HepG2 (cell line): ENCODE measurements around the gene TBCB. TPM values are rescaled to one million over a fixed set of nuclear protein-coding genes. Genes with fewer than 3 reads are reported as not detected.
A peak's percentile ranks its signal among the peaks of the same experiment; 100 is the strongest.

Experiments used
- BCL6 ChIP-seq: IDR thresholded peaks from 2 replicates; pipeline ENCODE4 v1.6.1; 2016; ENCODE audit warnings: missing genetic modification reagents, missing compliant biosample characterization
- CBX2 ChIP-seq, 2 experiments: fragments of 200-600 bp in 1 of 2; sonication (generic); formaldehyde crosslinking in 1 of 2; IDR thresholded peaks; 2 replicates each; pipeline versions ENCODE4 v1.7.0 to v1.8.1; 2018 to 2022; ENCODE audit warnings: low read depth in 2 of 2, low read length in 1 of 2, mild to moderate bottlenecking in 1 of 2, missing genetic modification reagents in 1 of 2
- IKZF4 ChIP-seq: sonication (generic); formaldehyde crosslinking; IDR thresholded peaks from 2 replicates; pipeline ENCODE4 v1.5.1; 2020; ENCODE audit warnings: borderline replicate concordance, mild to moderate bottlenecking, low read depth, missing genetic modification reagents; ENCODE audit errors: not compliant biosample characterization
- KDM5A ChIP-seq: fragments of 200-600 bp; sonication (generic); IDR thresholded peaks from 2 replicates; pipeline ENCODE4 v1.7.0; 2018; ENCODE audit warnings: antibody characterized with exemption, mild to moderate bottlenecking, low read length, borderline replicate concordance
- POLR2A ChIP-seq, 2 experiments: IDR thresholded peaks; 2 replicates each; pipeline ENCODE4 v1.6.1; 2011; ENCODE audit warnings: low read depth in 2 of 2, low read length in 2 of 2, mild to moderate bottlenecking in 1 of 2, moderate library complexity in 1 of 2; ENCODE audit not compliant: insufficient read depth in 1 of 2
- SMAD1 ChIP-seq: sonication (generic); formaldehyde crosslinking; IDR thresholded peaks from 2 replicates; pipeline ENCODE4 v1.4.0; 2020; ENCODE audit warnings: missing genetic modification reagents, low read depth, mild to moderate bottlenecking, borderline replicate concordance
- SRSF4 ChIP-seq: fragments of 200-400 bp; formaldehyde crosslinking; IDR thresholded peaks from one replicate; pipeline ENCODE4 v1.6.1; 2018; ENCODE audit warnings: mild to moderate bottlenecking, low read depth, low read length, moderate library complexity; ENCODE audit not compliant: poor library complexity, severe bottlenecking
- SUZ12 ChIP-seq: fragments of 150-350 bp; IDR thresholded peaks from 2 replicates; pipeline ENCODE4 v1.6.1; 2014; ENCODE audit warnings: low read depth, low read length
- U2AF2 ChIP-seq: fragments of 200-400 bp; formaldehyde crosslinking; IDR thresholded peaks from 2 replicates; pipeline ENCODE4 v1.6.1; 2017; ENCODE audit warnings: low read depth, mild to moderate bottlenecking, low read length
- ZFP36L2 ChIP-seq: sonication (generic); formaldehyde crosslinking; IDR thresholded peaks from 2 replicates; pipeline ENCODE4 v1.4.0; 2020; ENCODE audit warnings: missing genetic modification reagents
- ZNF121 ChIP-seq: sonication (generic); formaldehyde crosslinking; IDR thresholded peaks from 2 replicates; pipeline ENCODE4 v1.5.0; 2020; ENCODE audit warnings: mild to moderate bottlenecking, missing genetic modification reagents
- ZNF24 ChIP-seq: fragments of 450-650 bp; IDR thresholded peaks from 2 replicates; pipeline ENCODE4 v1.6.1; 2017; ENCODE audit warnings: antibody characterized with exemption, mild to moderate bottlenecking
- ZNF446 ChIP-seq: sonication (generic); formaldehyde crosslinking; IDR thresholded peaks from 2 replicates; pipeline ENCODE4 v1.5.0; 2020; ENCODE audit warnings: mild to moderate bottlenecking, missing genetic modification reagents
- ZNF543 ChIP-seq: sonication (generic); formaldehyde crosslinking; IDR thresholded peaks from 2 replicates; pipeline ENCODE4 v1.4.0; 2020; ENCODE audit warnings: mild to moderate bottlenecking, missing genetic modification reagents
- ZNF7 ChIP-seq: IDR thresholded peaks from 2 replicates; pipeline ENCODE4 v1.6.1; 2016; ENCODE audit warnings: missing biosample characterization, missing genetic modification reagents
- ZNF766 ChIP-seq: sonication (generic); formaldehyde crosslinking; IDR thresholded peaks from 2 replicates; pipeline ENCODE4 v1.5.0; 2020; ENCODE audit warnings: missing genetic modification reagents, borderline replicate concordance
- polyA plus RNA-seq, 8 experiments: library from polyadenylated mRNA; depleted of rRNA in 3 of 8; stranded (reverse) in 7 of 8; unstranded in 1 of 8; fragments of >200 nt; fragmentation: Illumina TruSeq in 4 of 8; extraction: Trizol in 4 of 8; gene quantifications; 2 replicates each; pipeline versions ENCODE4 v1.2.1 to v1.2.3, GENCODE V29; 2011 to 2016; ENCODE audit warnings: low read depth in 4 of 8, missing spikeins in 1 of 8, mixed read lengths in 1 of 8; ENCODE audit not compliant: insufficient read depth in 1 of 8
- total RNA-seq, 5 experiments: library from RNA; depleted of rRNA; stranded (reverse); fragments of >200 nt; fragmentation: Illumina TruSeq; extraction: Trizol; gene quantifications; 2 replicates each; pipeline ENCODE4 v1.2.3, GENCODE V29; 2016; ENCODE audit warnings: low read depth in 1 of 5
- TF ChIP-seq, protein P1 (sequence below): sonication (generic); formaldehyde crosslinking; IDR thresholded peaks from 2 replicates; pipeline ENCODE4 v1.4.0; 2020; ENCODE audit warnings: missing genetic modification reagents
- TF ChIP-seq, protein P2 (sequence below): sonication (generic); formaldehyde crosslinking; IDR thresholded peaks from 2 replicates; pipeline ENCODE4 v1.4.0; 2020; ENCODE audit warnings: mild to moderate bottlenecking, missing genetic modification reagents, borderline replicate concordance
- TF ChIP-seq, protein P3 (sequence below): sonication (generic); formaldehyde crosslinking; IDR thresholded peaks from 2 replicates; pipeline ENCODE4 v1.4.0; 2020; ENCODE audit warnings: missing genetic modification reagents, mild to moderate bottlenecking, borderline replicate concordance

The TBCB gene
- total and polyA plus RNA-seq, 2 of the 13 experiments (the other 11 are each of a cell fraction or from before 2014, with no cell fraction given): 271 to 276 TPM

DNA sequence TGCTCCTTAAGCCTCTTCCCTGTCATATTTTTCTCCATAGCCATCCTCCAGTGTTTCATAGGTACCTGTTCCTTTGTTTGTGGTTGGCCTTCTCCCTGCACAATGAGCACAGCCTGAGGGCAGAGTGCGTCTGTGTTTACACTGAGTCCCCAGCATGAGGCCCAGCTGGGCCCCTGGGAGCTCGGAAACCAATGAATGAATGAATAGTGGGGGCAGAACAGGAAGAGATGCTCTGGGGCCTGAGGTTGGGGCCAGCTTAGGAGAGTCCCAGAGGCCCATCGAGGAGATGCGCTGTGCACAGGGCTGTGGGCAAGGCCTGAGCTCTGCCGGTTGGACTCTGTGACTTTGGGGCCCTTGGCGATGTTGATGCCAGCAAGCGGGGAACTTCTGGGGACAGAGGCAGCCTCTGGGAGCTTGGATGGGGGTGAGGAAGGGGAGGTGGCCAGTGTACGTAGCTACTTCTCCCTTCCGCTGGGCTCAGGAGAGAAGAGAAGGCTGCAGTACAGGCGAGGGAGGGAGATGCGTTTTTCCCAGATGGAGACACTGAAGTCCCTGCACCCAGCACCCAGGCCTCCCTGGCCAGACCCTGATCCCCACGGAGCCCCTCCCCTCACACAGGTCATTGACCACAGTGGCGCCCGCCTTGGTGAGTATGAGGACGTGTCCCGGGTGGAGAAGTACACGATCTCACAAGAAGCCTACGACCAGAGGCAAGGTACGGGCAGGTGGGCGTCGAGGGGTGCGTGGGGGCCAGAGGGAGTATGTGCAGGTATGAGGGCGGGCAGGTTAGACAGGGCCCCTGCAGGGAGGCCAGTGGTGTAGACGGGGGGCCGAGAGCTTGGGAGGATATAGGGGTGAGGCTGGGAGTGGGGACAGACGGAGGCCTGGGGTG lies 5.1 kb downstream of the TBCB start (continued):
- TF ChIP-seq BCL6 (CRISPR knock-in tag) (0 out of 2 replicates have a peak, but pooled peaks have one; percentile 57), KDM5A (peak; percentile 56; the same call in 1 of the 2 replicates), SMAD1 (CRISPR knock-in tag) (peak; percentile 95; the same call in 1 of the 2 replicates), IKZF4 (no peak), POLR2A (IDR thresholded peaks at IDR 0.05; ENCODE audit: insufficient read depth in 1 of 2, low read depth in 2 of 2, low read length in 2 of 2) (peak in 1 of 2 experiments; percentile 78; a peak in 2 of 4 replicates), ZNF7 (CRISPR knock-in tag) (no peak), SUZ12 (no peak), ZNF543 (CRISPR knock-in tag) (peak; percentile 74; the same call in 1 of the 2 replicates), ZNF121 (CRISPR knock-in tag) (no peak; the same call in 1 of the 2 replicates), SRSF4 (no peak), ZNF24 (peak; percentile 85; the same call in 1 of the 2 replicates), ZNF766 (CRISPR knock-in tag) (peak; percentile 9; the same call in 1 of the 2 replicates), ZNF446 (no peak), ZFP36L2 (no peak), U2AF2 (no peak), CBX2 (IDR thresholded peaks at IDR 0.05; ENCODE audit: low read depth, low read length) (no peak), CBX2 (CRISPR knock-in tag; IDR thresholded peaks at IDR 0.05; ENCODE audit: low read depth) (no peak)
- TF ChIP-seq, protein P1, sequence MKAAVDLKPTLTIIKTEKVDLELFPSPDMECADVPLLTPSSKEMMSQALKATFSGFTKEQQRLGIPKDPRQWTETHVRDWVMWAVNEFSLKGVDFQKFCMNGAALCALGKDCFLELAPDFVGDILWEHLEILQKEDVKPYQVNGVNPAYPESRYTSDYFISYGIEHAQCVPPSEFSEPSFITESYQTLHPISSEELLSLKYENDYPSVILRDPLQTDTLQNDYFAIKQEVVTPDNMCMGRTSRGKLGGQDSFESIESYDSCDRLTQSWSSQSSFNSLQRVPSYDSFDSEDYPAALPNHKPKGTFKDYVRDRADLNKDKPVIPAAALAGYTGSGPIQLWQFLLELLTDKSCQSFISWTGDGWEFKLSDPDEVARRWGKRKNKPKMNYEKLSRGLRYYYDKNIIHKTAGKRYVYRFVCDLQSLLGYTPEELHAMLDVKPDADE (CRISPR knock-in tag): no peak
- TF ChIP-seq, protein P2, sequence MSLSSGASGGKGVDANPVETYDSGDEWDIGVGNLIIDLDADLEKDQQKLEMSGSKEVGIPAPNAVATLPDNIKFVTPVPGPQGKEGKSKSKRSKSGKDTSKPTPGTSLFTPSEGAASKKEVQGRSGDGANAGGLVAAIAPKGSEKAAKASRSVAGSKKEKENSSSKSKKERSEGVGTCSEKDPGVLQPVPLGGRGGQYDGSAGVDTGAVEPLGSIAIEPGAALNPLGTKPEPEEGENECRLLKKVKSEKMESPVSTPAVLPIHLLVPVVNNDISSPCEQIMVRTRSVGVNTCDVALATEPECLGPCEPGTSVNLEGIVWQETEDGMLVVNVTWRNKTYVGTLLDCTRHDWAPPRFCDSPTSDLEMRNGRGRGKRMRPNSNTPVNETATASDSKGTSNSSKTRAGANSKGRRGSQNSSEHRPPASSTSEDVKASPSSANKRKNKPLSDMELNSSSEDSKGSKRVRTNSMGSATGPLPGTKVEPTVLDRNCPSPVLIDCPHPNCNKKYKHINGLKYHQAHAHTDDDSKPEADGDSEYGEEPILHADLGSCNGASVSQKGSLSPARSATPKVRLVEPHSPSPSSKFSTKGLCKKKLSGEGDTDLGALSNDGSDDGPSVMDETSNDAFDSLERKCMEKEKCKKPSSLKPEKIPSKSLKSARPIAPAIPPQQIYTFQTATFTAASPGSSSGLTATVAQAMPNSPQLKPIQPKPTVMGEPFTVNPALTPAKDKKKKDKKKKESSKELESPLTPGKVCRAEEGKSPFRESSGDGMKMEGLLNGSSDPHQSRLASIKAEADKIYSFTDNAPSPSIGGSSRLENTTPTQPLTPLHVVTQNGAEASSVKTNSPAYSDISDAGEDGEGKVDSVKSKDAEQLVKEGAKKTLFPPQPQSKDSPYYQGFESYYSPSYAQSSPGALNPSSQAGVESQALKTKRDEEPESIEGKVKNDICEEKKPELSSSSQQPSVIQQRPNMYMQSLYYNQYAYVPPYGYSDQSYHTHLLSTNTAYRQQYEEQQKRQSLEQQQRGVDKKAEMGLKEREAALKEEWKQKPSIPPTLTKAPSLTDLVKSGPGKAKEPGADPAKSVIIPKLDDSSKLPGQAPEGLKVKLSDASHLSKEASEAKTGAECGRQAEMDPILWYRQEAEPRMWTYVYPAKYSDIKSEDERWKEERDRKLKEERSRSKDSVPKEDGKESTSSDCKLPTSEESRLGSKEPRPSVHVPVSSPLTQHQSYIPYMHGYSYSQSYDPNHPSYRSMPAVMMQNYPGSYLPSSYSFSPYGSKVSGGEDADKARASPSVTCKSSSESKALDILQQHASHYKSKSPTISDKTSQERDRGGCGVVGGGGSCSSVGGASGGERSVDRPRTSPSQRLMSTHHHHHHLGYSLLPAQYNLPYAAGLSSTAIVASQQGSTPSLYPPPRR (CRISPR knock-in tag): peak; percentile 85; the same call in 1 of the 2 replicates
- TF ChIP-seq, protein P3, sequence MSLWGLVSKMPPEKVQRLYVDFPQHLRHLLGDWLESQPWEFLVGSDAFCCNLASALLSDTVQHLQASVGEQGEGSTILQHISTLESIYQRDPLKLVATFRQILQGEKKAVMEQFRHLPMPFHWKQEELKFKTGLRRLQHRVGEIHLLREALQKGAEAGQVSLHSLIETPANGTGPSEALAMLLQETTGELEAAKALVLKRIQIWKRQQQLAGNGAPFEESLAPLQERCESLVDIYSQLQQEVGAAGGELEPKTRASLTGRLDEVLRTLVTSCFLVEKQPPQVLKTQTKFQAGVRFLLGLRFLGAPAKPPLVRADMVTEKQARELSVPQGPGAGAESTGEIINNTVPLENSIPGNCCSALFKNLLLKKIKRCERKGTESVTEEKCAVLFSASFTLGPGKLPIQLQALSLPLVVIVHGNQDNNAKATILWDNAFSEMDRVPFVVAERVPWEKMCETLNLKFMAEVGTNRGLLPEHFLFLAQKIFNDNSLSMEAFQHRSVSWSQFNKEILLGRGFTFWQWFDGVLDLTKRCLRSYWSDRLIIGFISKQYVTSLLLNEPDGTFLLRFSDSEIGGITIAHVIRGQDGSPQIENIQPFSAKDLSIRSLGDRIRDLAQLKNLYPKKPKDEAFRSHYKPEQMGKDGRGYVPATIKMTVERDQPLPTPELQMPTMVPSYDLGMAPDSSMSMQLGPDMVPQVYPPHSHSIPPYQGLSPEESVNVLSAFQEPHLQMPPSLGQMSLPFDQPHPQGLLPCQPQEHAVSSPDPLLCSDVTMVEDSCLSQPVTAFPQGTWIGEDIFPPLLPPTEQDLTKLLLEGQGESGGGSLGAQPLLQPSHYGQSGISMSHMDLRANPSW (CRISPR knock-in tag): no peak
